GM12878 (cell line): Measurements from ENCODE around the gene HNRNPH1. TPM values are rescaled to one million over a fixed set of nuclear protein-coding genes. Genes with fewer than 3 reads are reported as not detected.

Source experiments
- ATAC-seq: fragments of 200-7000 bp; cut with Tn5 transposase; 3 replicates; pipeline ENCODE4 v1.9.1; 2020; ENCODE audit warnings: mild to moderate bottlenecking, moderate library complexity
- BruUV-seq: library from RNA; stranded (reverse); fragments of 400-500 nt; replicated peaks from 2 replicates; lab custom pipeline; 2021; lab: Mats Ljungman, UMichigan
- CTCF ChIA-PET: fragments of 300-600 bp; sonication (Branson Sonifier 250); formaldehyde crosslinking; extraction: SDS; loops from one replicate; lab custom pipeline; 2021; ENCODE audit warnings: inconsistent platforms; lab: Yijun Ruan, JAX
- POLR2A ChIA-PET: fragments of 350-600 bp; formaldehyde crosslinking; extraction: SDS; loops from one replicate; lab custom pipeline; 2021; ENCODE audit warnings: inconsistent platforms; lab: Charles Lee
- RAD21 ChIA-PET: fragments of 300-600 bp; sonication (Branson Sonifier 250); formaldehyde crosslinking; loops from one replicate; lab custom pipeline; 2023; ENCODE audit warnings: antibody characterized with exemption; ENCODE audit not compliant: unreplicated experiment; lab: Charles Lee
- SMC1A ChIA-PET: fragments of 300-600 bp; sonication (Branson Sonifier 250); formaldehyde crosslinking; loops from one replicate; lab custom pipeline; 2023; ENCODE audit not compliant: unreplicated experiment, uncharacterized antibody; lab: Charles Lee
- DNase-seq: peaks from one replicate; pipeline ENCODE4 v3.0.0-alpha.2; 2011; ENCODE audit warnings: low read depth, low spot score
- FAIRE-seq: peaks from 3 replicates; lab custom pipeline; 2011; peaks lifted over from hg19 to GRCh38; lab: Jason Lieb, UNC
- H2AFZ ChIP-seq: 2 replicates; pipeline ENCODE4 v1.6.0; 2011; ENCODE audit warnings: low read depth, low read length, control low read depth; ENCODE audit not compliant: control insufficient read depth
- H3K27ac ChIP-seq: 2 replicates; pipeline ENCODE4 v1.5.1; 2011; ENCODE audit warnings: control low read depth; ENCODE audit not compliant: control insufficient read depth, insufficient read depth
- H3K27me3 ChIP-seq, 2 experiments: replicated peaks in 1 of 2; 2 replicates each; pipeline versions ENCODE4 v1.6.0 to v1.6.1; 2011; ENCODE audit warnings: low read length in 1 of 2; ENCODE audit not compliant: control insufficient read depth in 2 of 2, insufficient read depth in 2 of 2
- H3K36me3 ChIP-seq, 2 experiments: 2 replicates each; pipeline ENCODE4 v1.5.1; 2011; ENCODE audit warnings: low read length in 1 of 2; ENCODE audit not compliant: control insufficient read depth in 2 of 2, insufficient read depth in 2 of 2
- H3K4me1 ChIP-seq: 2 replicates; pipeline ENCODE4 v1.6.1; 2011; ENCODE audit warnings: mild to moderate bottlenecking, low read length, moderate library complexity, mixed read lengths; ENCODE audit not compliant: control insufficient read depth, insufficient read depth
- H3K4me2 ChIP-seq: 2 replicates; pipeline ENCODE4 v1.6.0; 2011; ENCODE audit warnings: control low read depth; ENCODE audit not compliant: control insufficient read depth, insufficient read depth
- H3K4me3 ChIP-seq: fragments of 200-600 bp; sonication (generic); 2 replicates; pipeline ENCODE4 v1.5.1; 2016
- H3K79me2 ChIP-seq: 2 replicates; pipeline ENCODE4 v1.6.0; 2011; ENCODE audit warnings: low read length; ENCODE audit not compliant: control insufficient read depth, insufficient read depth
- H3K9ac ChIP-seq: 2 replicates; pipeline ENCODE4 v1.8.0; 2011; ENCODE audit warnings: low read length, control low read depth, mixed read lengths; ENCODE audit not compliant: control insufficient read depth, insufficient read depth
- H3K9me3 ChIP-seq: replicated peaks from 3 replicates; pipeline ENCODE4 v1.5.1; 2011; ENCODE audit warnings: mild to moderate bottlenecking, low read length; ENCODE audit not compliant: control insufficient read depth, insufficient read depth
- H4K20me1 ChIP-seq: 2 replicates; pipeline ENCODE4 v1.6.0; 2011; ENCODE audit not compliant: control insufficient read depth, insufficient read depth
- BCL11A ChIP-seq: IDR thresholded peaks from 2 replicates; pipeline ENCODE4 v1.6.1; 2011; ENCODE audit warnings: low read depth, low read length
- BCLAF1 ChIP-seq: fragments of 450-650 bp; IDR thresholded peaks from 2 replicates; pipeline ENCODE4 v1.6.1; 2017; ENCODE audit warnings: antibody characterized with exemption, mild to moderate bottlenecking, moderate library complexity
- POLR2A ChIP-seq: IDR thresholded peaks from 2 replicates; pipeline ENCODE4 v1.6.1; 2011; ENCODE audit warnings: low read depth, mild to moderate bottlenecking, low read length
- POLR2AphosphoS5 ChIP-seq: IDR thresholded peaks from 2 replicates; pipeline ENCODE4 v1.6.1; 2011; ENCODE audit warnings: mild to moderate bottlenecking, low read length, inconsistent platforms
- RAD21 ChIP-seq: IDR thresholded peaks from 2 replicates; pipeline ENCODE4 v1.6.1; 2011; ENCODE audit warnings: mild to moderate bottlenecking, low read depth, low read length, moderate library complexity; ENCODE audit not compliant: insufficient read depth
- RB1 ChIP-seq: fragments of 450-650 bp; formaldehyde crosslinking; IDR thresholded peaks from 2 replicates; pipeline ENCODE4 v1.6.1; 2017; ENCODE audit warnings: mild to moderate bottlenecking, borderline replicate concordance
- SMARCA5 ChIP-seq: fragments of 450-650 bp; IDR thresholded peaks from 2 replicates; pipeline ENCODE4 v1.6.1; 2017; ENCODE audit warnings: mild to moderate bottlenecking
- SREBF1 ChIP-seq: IDR thresholded peaks from 2 replicates; pipeline ENCODE4 v1.6.1; 2012; ENCODE audit warnings: mild to moderate bottlenecking, low read length
- SRF ChIP-seq, 2 experiments: IDR thresholded peaks; 2 replicates each; pipeline ENCODE4 v1.6.1; 2011; ENCODE audit warnings: low read depth in 2 of 2, low read length in 2 of 2, mild to moderate bottlenecking in 1 of 2, moderate library complexity in 1 of 2
- USF2 ChIP-seq: IDR thresholded peaks from 2 replicates; pipeline ENCODE4 v1.6.1; 2011; ENCODE audit warnings: low read depth, low read length, improper control_type of control experiment, borderline replicate concordance
- WGBS: methylation state at CpG from one replicate; pipeline ENCODE4 v1.1.6; 2016; ENCODE audit warnings: low lambda C conversion rate; ENCODE audit not compliant: insufficient replicate concordance, insufficient coverage; ENCODE audit errors: missing lambda C conversion rate; 5-methylcytosine and 5-hydroxymethylcytosine counted together
- in situ Hi-C: fragments of 300-500 bp; cut with MboI; formaldehyde crosslinking; loops from 9 replicates; pipeline ENCODE4 v1.14.3; 2018; ENCODE audit warnings: mixed read lengths
- intact Hi-C: fragments of 100-400 bp; cut with micrococcal nuclease; formaldehyde crosslinking; loops from one replicate; pipeline ENCODE4 v1.14.2; 2022; ENCODE audit not compliant: unreplicated experiment
- polyA plus RNA-seq, 11 experiments: library from polyadenylated mRNA; depleted of rRNA in 4 of 11; unstranded in 6 of 11; stranded (reverse) in 5 of 11; fragments of >200 nt; fragmentation: Nextera tagmentation in 4 of 11; fragmentation: Illumina TruSeq in 1 of 11; extraction: Ambion mirVana in 4 of 11; extraction: Trizol in 1 of 11; gene quantifications; 1 replicate in 1 of 11; 2 replicates in 10 of 11; pipeline versions ENCODE4 v1.2.1 to v1.2.3, GENCODE V29; 2011 to 2016; ENCODE audit warnings: inconsistent platforms in 2 of 11, missing spikeins in 2 of 11, low read depth in 1 of 11
- total RNA-seq, 4 experiments: library from RNA; depleted of rRNA in 3 of 4; stranded (reverse); fragments of >200 nt in 3 of 4; fragmentation: Illumina TruSeq in 1 of 4; extraction: Trizol in 1 of 4; gene quantifications; 2 replicates each; pipeline versions ENCODE4 v1.2.1 to v1.2.3, GENCODE V29; 2013 to 2021

The HNRNPH1 gene
- total and polyA plus RNA-seq, 10 of the 15 experiments (the other 5 are each of a cell fraction or from before 2014, with no cell fraction given): 184 to 780 (median 690) TPM

DNA sequence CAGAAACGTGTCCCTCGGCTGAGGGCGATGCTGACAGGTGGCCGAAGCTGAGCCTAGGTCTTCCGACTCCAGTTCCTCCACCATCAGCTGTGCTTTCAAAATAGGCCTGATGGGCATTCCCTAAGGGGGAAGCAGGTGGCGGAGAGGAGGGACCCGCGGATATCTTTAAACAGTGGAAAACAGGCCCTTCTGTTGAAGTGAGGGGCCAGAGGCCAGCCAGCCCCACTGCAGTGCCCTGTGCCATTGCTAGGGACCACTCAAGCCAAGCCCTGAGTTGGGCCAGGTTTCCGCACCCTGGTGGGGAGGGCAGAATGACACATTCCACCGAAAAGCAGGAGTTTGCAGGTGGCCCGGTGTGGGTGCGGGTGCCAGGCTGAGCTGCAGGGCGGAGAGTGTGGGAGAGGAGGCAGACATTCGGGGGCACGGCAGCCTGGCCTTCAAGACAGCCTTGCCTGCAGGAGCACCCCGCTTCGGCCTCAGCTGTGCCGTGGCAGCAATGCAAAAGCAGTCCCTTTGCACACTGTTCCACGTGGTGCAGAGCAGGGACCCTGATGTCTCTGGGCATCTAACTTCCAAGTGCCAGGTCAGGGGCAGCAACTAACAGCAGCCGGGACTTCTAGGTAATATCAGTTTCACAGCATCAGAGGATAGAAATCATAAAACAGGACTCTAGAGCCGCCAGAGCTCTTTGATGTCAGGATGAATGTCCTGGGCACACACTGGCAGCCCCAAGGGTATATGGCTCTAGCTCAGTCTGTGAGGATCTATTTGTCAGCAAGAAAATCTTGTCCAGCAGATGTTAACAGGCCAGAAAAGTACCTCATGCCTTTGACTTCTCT, 17.2 kb downstream of the HNRNPH1 start:
- Histone ChIP-seq H3K79me2 (no peaks in the 10 kb centered on the region), H3K4me1 (no peaks in the 10 kb centered on the region), H3K27me3 (no peaks in the 10 kb centered on the region), H3K4me2 (no peak overlapping the region), H3K9ac (no peak overlapping the region), H3K27ac (no peak overlapping the region), H2AFZ (no peak overlapping the region), H3K4me3 (no peak overlapping the region), H3K9me3 (no peaks in the 10 kb centered on the region), H4K20me1 (0 out of 2 replicates have a peak, but pooled peaks cover 2% of the 10 kb centered on the region), H3K36me3 (peaks cover 10 to 25% of the 10 kb centered on the region in 2 experiments)
- ATAC-seq (no peak; the same call in 2 of the 3 replicates), FAIRE-seq (no peak), DNase-seq (no peak)
- CTCF ChIA-PET: no interaction called here
- SMC1A ChIA-PET: interaction anchor here (1.2 kb wide), 1 partner anchor 64 kb away, joined by 3 read pairs; no protein-coding TSS in a partner anchor
- intact Hi-C loops (no loop called here), in situ Hi-C loops (no loop called here)
- RAD21 ChIA-PET: no interaction called here
- no TSS peak for BruUV-seq
- TF ChIP-seq POLR2AphosphoS5 (peak; percentile 13), POLR2A (peak; percentile 22), RB1 (no peak)
- WGBS: 88% methylated on average over 21 of the region's 21 CpGs
- POLR2A ChIA-PET: interaction anchor here (1.0 kb wide), 1 partner anchor 17 kb away, joined by 3 read pairs; the partner anchor contains the start of gene HNRNPH1

- ChIA-PET SMC1A (interaction anchor here (1.2 kb wide), 1 partner anchor 63 kb away, joined by 3 read pairs; no protein-coding TSS in a partner anchor), POLR2A (no interaction called here), CTCF (no interaction called here), RAD21 (no interaction called here)
- Histone ChIP-seq H3K79me2 (no peaks in the 10 kb centered on the region), H3K9me3 (no peaks in the 10 kb centered on the region), H3K36me3 (peaks cover 3 to 19% of the 10 kb centered on the region in 2 experiments), H4K20me1 (no peaks in the 10 kb centered on the region), H2AFZ (no peak overlapping the region), H3K4me3 (no peak overlapping the region), H3K27me3 (no peaks in the 10 kb centered on the region), H3K9ac (no peak overlapping the region), H3K4me2 (no peak overlapping the region), H3K27ac (no peak overlapping the region), H3K4me1 (no peaks in the 10 kb centered on the region)
- ATAC-seq: no peak
- intact Hi-C loops (no loop called here), in situ Hi-C loops (no loop called here)
- no peak for DNase-seq
- WGBS: 65% methylated on average over 10 of the region's 10 CpGs
- no peak for FAIRE-seq
- no TSS peak for BruUV-seq
- TF ChIP-seq BCL11A (no peak), USF2 (no peak), RAD21 (no peak), BCLAF1 (no peak), SREBF1 (no peak), SMARCA5 (no peak), SRF (IDR thresholded peaks at IDR 0.05; ENCODE audit: low read depth in 2 of 2, low read length in 2 of 2) (no peak)
Observed at GRCh38 chr5:179605026-179605833, 18.2 kb downstream of the HNRNPH1 start.
